Astrocyte (in vitro differentiated cells and primary cell): ENCODE data around the gene DHRS12. TPM values are rescaled to one million over a fixed set of nuclear protein-coding genes. Genes with fewer than 3 reads are reported as not detected.

Source experiments
- DNase-seq: peaks from one replicate; pipeline ENCODE4 v3.0.0-alpha.2; 2010; ENCODE audit warnings: low read depth
- FAIRE-seq: peaks from 2 replicates; lab custom pipeline; 2011; peaks lifted over from hg19 to GRCh38; lab: Jason Lieb, UNC
- H2AFZ ChIP-seq: 2 replicates; pipeline ENCODE4 v1.6.0; 2012; ENCODE audit warnings: low read depth, low read length, inconsistent platforms
- H3K27ac ChIP-seq: 2 replicates; pipeline ENCODE4 v1.5.1; 2011; ENCODE audit warnings: low read depth, low read length, inconsistent platforms
- H3K27me3 ChIP-seq: 2 replicates; pipeline ENCODE4 v1.6.0; 2011; ENCODE audit warnings: low read length, inconsistent platforms; ENCODE audit not compliant: insufficient read depth
- H3K36me3 ChIP-seq: 2 replicates; pipeline ENCODE4 v1.5.1; 2011; ENCODE audit warnings: low read length, inconsistent platforms; ENCODE audit not compliant: insufficient read depth
- H3K4me1 ChIP-seq: 2 replicates; pipeline ENCODE4 v1.5.1; 2011; ENCODE audit warnings: low read length, inconsistent platforms; ENCODE audit not compliant: insufficient read depth
- H3K4me2 ChIP-seq: 2 replicates; pipeline ENCODE4 v1.6.0; 2012; ENCODE audit warnings: low read length, inconsistent platforms
- H3K4me3 ChIP-seq: 2 replicates; pipeline ENCODE4 v1.5.1; 2011; ENCODE audit warnings: low read depth, mild to moderate bottlenecking, low read length, inconsistent platforms; ENCODE audit not compliant: insufficient read depth
- H3K79me2 ChIP-seq: 2 replicates; pipeline ENCODE4 v1.6.0; 2012; ENCODE audit warnings: mild to moderate bottlenecking, low read length, inconsistent platforms; ENCODE audit not compliant: insufficient read depth
- H3K9ac ChIP-seq: 2 replicates; pipeline ENCODE4 v1.6.0; 2012; ENCODE audit warnings: mild to moderate bottlenecking, low read length, inconsistent platforms
- H3K9me3 ChIP-seq: 2 replicates; pipeline ENCODE4 v1.5.1; 2012; ENCODE audit warnings: low read depth, mild to moderate bottlenecking, low read length, inconsistent platforms; ENCODE audit not compliant: insufficient read depth
- H4K20me1 ChIP-seq: 2 replicates; pipeline ENCODE4 v1.6.0; 2012; ENCODE audit warnings: low read length, inconsistent platforms; ENCODE audit not compliant: insufficient read depth
- H3K27ac Mint-ChIP-seq: one replicate; pipeline ENCODE4 v1.8.0; 2021; ENCODE audit warnings: mild to moderate bottlenecking, mixed read lengths; ENCODE audit not compliant: unreplicated experiment
- H3K27me3 Mint-ChIP-seq: one replicate; pipeline ENCODE4 v1.8.0; 2021; ENCODE audit warnings: low read depth, mixed read lengths; ENCODE audit not compliant: unreplicated experiment
- H3K36me3 Mint-ChIP-seq: one replicate; pipeline ENCODE4 v1.8.0; 2021; ENCODE audit warnings: low read depth, mixed read lengths; ENCODE audit not compliant: unreplicated experiment
- H3K4me1 Mint-ChIP-seq: one replicate; pipeline ENCODE4 v1.8.0; 2021; ENCODE audit warnings: low read depth, mixed read lengths; ENCODE audit not compliant: unreplicated experiment
- H3K4me3 Mint-ChIP-seq: one replicate; pipeline ENCODE4 v1.8.0; 2021; ENCODE audit warnings: mild to moderate bottlenecking, moderate library complexity, mixed read lengths; ENCODE audit not compliant: unreplicated experiment
- H3K9me3 Mint-ChIP-seq: one replicate; pipeline ENCODE4 v1.8.0; 2021; ENCODE audit warnings: mild to moderate bottlenecking, mixed read lengths; ENCODE audit not compliant: unreplicated experiment
- EZH2 ChIP-seq: IDR thresholded peaks from 2 replicates; pipeline ENCODE4 v1.6.1; 2012; ENCODE audit warnings: mild to moderate bottlenecking, low read length, inconsistent platforms; ENCODE audit not compliant: insufficient read depth
- total RNA-seq: library from RNA; stranded (reverse); gene quantifications from 2 replicates; pipeline ENCODE4 v1.2.1, GENCODE V29; 2021
- TF ChIP-seq, protein P1 (sequence below): IDR thresholded peaks from 2 replicates; pipeline ENCODE4 v1.5.1; 2011; ENCODE audit warnings: low read depth, mild to moderate bottlenecking, inconsistent platforms, low read length, moderate library complexity; ENCODE audit not compliant: insufficient read depth

Gene DHRS12
- total RNA-seq, 1 donor from 2014 or later = 4.9 TPM

DNA sequence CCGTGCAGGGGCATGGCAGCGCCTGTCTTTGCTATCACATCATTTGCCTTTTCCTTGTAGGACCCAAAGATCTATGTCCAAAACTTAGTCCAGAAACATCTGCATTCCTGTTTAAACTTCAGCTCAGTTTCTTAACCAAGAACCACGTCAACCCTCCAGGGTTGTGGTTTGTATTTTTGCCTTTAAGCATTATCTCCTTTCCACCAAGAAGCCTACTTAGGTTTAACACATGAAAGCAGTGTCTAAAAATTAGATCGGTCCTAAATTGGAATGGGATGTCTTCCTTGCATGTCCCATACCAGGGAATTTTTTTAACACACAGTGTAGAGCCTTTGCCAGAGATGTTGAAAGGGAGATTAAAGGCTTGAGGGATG lies 38.8 kb downstream of the DHRS12 start:
- FAIRE-seq (no peak), DNase-seq (no peak)
- Histone ChIP-seq H3K9ac (no peak overlapping the region), H3K4me3 (no peak overlapping the region), H3K9me3 (no peaks in the 10 kb centered on the region), H3K27ac (peak overlapping the region; percentile 30), H3K27me3 (no peaks in the 10 kb centered on the region), H2AFZ (no peak overlapping the region), H3K36me3 (peaks cover 6% of the 10 kb centered on the region), H3K4me1 (peaks cover 19% of the 10 kb centered on the region), H3K4me2 (peak overlapping the region; percentile 47), H3K79me2 (no peaks in the 10 kb centered on the region), H4K20me1 (no peaks in the 10 kb centered on the region)
- H3K4me1 Mint-ChIP-seq = peaks cover 19% of the 10 kb centered on the region
- TF ChIP-seq EZH2 = no peak
- TF ChIP-seq, protein P1, sequence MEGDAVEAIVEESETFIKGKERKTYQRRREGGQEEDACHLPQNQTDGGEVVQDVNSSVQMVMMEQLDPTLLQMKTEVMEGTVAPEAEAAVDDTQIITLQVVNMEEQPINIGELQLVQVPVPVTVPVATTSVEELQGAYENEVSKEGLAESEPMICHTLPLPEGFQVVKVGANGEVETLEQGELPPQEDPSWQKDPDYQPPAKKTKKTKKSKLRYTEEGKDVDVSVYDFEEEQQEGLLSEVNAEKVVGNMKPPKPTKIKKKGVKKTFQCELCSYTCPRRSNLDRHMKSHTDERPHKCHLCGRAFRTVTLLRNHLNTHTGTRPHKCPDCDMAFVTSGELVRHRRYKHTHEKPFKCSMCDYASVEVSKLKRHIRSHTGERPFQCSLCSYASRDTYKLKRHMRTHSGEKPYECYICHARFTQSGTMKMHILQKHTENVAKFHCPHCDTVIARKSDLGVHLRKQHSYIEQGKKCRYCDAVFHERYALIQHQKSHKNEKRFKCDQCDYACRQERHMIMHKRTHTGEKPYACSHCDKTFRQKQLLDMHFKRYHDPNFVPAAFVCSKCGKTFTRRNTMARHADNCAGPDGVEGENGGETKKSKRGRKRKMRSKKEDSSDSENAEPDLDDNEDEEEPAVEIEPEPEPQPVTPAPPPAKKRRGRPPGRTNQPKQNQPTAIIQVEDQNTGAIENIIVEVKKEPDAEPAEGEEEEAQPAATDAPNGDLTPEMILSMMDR = no peak
- peak overlapping the region; percentile 47 for H3K27ac Mint-ChIP-seq
- H3K27me3 Mint-ChIP-seq = no peaks in the 10 kb centered on the region
- peaks cover 23% of the 10 kb centered on the region for H3K36me3 Mint-ChIP-seq
- no peaks in the 10 kb centered on the region for H3K9me3 Mint-ChIP-seq
- no peak overlapping the region for H3K4me3 Mint-ChIP-seq

DNA sequence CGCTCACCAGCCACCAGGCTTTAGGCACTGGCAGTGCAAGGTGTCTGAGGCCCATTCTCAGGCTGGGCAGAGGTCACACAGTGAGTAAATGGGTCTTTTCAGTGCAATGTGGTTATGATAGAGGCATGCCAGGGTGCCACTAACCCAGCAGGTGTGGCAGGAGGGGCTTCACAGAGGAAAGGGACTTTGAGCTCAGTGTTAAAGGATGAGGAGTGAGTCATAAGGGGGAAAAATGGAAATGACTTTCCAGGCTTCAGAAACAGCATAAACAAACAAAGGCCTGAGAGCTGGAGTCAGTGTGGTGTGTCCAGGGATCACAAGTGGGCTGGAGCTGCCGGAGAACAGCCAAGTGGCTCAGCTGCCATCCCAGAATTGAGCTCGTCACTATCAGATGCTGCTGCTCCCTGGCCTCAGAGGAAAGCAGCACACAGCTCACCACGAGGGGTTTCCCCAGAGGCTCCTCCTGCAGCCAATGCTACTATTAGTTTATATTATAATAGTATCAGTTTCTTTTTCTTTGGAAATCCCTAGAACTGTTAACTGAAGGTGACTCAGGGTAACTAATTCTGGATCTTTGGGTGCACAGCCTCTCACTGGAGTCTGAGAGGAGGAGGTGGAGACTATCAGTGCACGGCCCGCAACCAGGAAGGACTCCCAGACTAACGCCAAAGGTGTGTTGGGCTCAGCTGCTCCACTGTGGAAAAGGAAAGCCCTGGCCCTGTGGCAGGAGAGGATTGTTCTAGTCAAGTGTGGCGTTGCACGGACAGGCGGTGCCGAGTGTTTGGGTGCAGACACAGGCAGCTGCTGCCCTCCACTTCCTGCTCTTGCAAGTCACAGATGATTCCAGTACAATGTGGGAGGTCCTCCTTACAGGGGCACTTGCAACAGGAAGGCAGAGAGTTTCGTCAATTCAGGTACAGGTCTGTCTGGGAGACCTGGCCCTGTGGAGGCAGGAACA lies 39.5 kb downstream of the DHRS12 start:
- Mint-ChIP-seq H3K9me3 (no peaks in the 10 kb centered on the region), H3K27me3 (no peaks in the 10 kb centered on the region), H3K36me3 (peaks cover 28% of the 10 kb centered on the region), H3K27ac (peak overlapping the region; percentile 47), H3K4me3 (peak overlapping the region; percentile 67), H3K4me1 (peaks cover 22% of the 10 kb centered on the region)
- FAIRE-seq = no peak
- peak overlapping the region; percentile 36 for H3K9ac ChIP-seq
- H3K9me3 ChIP-seq = no peaks in the 10 kb centered on the region
- no peak overlapping the region for H3K4me3 ChIP-seq
- no peaks in the 10 kb centered on the region for H4K20me1 ChIP-seq
- H3K4me2 ChIP-seq = peak overlapping the region; percentile 47
- peaks cover 12% of the 10 kb centered on the region for H3K36me3 ChIP-seq
- no peaks in the 10 kb centered on the region for H3K27me3 ChIP-seq
- peak overlapping the region; percentile 30 for H3K27ac ChIP-seq
- no peak overlapping the region for H2AFZ ChIP-seq
- peaks cover 21% of the 10 kb centered on the region for H3K4me1 ChIP-seq
- no peak for TF ChIP-seq EZH2
- DNase-seq = peak; percentile 75
- H3K79me2 ChIP-seq = no peaks in the 10 kb centered on the region

DNA sequence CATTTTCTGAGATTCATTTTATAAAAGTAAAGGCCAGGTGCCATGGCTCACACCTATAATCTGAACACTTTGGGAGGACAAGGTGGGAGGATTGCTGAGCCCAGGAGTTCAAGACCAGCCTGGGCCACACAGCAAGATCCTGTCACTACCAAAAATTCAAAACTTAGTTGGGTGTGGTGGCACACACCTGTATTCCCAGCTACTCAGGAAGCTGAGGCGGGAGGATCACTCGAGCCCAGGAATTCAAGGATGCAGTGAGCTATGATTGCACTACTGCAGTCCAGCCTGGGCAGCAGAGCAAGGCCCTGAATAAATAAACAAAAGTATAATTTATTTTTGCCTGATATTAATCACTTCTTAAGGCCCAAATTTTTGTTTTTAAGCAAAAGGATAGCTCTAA lies 40.5 kb downstream of the DHRS12 start:
- no peak overlapping the region for H3K4me3 Mint-ChIP-seq
- Histone ChIP-seq H3K27me3 (no peaks in the 10 kb centered on the region), H3K27ac (no peak overlapping the region), H3K36me3 (peaks cover 12% of the 10 kb centered on the region), H3K79me2 (no peaks in the 10 kb centered on the region), H3K9ac (no peak overlapping the region), H2AFZ (no peak overlapping the region), H3K4me3 (no peak overlapping the region), H3K9me3 (no peaks in the 10 kb centered on the region), H4K20me1 (no peaks in the 10 kb centered on the region), H3K4me2 (no peak overlapping the region), H3K4me1 (peaks cover 24% of the 10 kb centered on the region)
- TF ChIP-seq, protein P1 = no peak
- TF ChIP-seq EZH2 = no peak
- H3K9me3 Mint-ChIP-seq = no peaks in the 10 kb centered on the region
- DNase-seq (no peak), FAIRE-seq (no peak)
- peaks cover 23% of the 10 kb centered on the region for H3K4me1 Mint-ChIP-seq
- H3K36me3 Mint-ChIP-seq = peaks cover 28% of the 10 kb centered on the region
- H3K27me3 Mint-ChIP-seq = no peaks in the 10 kb centered on the region
- H3K27ac Mint-ChIP-seq = no peak overlapping the region
